ENCODE data around the gene XRN1. TPM values are rescaled to one million over a fixed set of nuclear protein-coding genes. Genes with fewer than 3 reads are reported as not detected.
A peak's percentile ranks its signal among the peaks of the same experiment; 100 is the strongest.

The XRN1 gene, protein sequence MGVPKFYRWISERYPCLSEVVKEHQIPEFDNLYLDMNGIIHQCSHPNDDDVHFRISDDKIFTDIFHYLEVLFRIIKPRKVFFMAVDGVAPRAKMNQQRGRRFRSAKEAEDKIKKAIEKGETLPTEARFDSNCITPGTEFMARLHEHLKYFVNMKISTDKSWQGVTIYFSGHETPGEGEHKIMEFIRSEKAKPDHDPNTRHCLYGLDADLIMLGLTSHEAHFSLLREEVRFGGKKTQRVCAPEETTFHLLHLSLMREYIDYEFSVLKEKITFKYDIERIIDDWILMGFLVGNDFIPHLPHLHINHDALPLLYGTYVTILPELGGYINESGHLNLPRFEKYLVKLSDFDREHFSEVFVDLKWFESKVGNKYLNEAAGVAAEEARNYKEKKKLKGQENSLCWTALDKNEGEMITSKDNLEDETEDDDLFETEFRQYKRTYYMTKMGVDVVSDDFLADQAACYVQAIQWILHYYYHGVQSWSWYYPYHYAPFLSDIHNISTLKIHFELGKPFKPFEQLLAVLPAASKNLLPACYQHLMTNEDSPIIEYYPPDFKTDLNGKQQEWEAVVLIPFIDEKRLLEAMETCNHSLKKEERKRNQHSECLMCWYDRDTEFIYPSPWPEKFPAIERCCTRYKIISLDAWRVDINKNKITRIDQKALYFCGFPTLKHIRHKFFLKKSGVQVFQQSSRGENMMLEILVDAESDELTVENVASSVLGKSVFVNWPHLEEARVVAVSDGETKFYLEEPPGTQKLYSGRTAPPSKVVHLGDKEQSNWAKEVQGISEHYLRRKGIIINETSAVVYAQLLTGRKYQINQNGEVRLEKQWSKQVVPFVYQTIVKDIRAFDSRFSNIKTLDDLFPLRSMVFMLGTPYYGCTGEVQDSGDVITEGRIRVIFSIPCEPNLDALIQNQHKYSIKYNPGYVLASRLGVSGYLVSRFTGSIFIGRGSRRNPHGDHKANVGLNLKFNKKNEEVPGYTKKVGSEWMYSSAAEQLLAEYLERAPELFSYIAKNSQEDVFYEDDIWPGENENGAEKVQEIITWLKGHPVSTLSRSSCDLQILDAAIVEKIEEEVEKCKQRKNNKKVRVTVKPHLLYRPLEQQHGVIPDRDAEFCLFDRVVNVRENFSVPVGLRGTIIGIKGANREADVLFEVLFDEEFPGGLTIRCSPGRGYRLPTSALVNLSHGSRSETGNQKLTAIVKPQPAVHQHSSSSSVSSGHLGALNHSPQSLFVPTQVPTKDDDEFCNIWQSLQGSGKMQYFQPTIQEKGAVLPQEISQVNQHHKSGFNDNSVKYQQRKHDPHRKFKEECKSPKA (N-terminal part only)
- total RNA-seq (10 to 100 TPM; 29.0 to 34.6 TPM), polyA plus RNA-seq (57.8 TPM)

DNA sequence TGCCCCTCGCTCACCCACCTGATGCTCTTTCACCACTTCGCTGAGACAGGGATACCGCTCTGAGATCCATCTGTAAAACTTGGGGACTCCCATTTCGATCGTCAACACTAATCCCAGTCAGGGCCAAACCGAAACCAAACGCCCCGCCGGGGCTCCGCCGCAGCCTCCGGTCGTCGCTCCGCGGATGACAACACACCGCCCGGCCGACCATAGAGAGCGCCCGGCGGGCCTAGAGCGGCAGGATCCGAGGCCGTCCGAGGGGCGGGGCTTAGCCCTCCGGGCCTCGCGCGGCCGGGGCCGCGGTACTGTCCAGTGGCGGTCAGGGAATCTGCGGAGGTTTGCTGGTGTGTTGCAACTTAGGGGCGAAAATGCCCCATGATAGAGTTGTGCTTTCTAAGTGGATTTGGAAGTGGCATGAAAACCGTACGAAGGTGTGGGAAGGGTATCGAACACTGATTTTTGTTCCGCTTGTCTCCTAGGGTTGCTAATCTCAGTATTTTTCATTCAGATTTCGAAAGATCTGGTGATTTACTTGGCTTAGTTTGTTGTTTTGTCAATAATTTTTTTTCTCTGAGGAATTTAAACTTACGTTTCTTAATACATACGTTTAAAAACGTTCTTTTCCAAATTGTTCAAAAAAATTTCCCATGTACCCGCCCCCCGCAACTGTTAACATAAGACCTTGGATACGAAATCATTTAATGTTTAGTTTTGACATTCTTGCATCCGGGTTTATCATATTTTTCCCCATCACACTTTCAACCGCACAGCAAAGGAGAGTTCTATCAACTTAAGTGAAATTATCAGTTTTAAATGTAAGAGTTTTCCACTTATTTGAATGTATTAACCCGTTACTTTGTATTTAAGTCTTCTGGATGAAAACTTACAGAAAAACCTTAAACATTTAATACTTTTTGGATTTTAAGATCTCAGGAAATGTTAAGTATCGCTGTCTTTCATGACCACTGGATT is at the start of gene XRN1:
Gene XRN1 (minus strand): TSS at position 186 of the 972 bp plus-strand sequence. CDS start 93 bp downstream, at position 93.
- Mint-ChIP-seq H3K4me3 (peak within 1 kb of the TSS; percentile 98 to 100 (median 99)), H3K36me3 (peaks cover 0 to 48% (median 6%) of the 10 kb centered on the region in 3 donors), H3K27ac (peak within 1 kb of the TSS; percentile 99 to 100 (median 100)), H3K4me1 (peaks cover 49 to 56% (median 51%) of the 10 kb centered on the region in 3 donors), H3K27me3 (no peaks in the 10 kb centered on the region), H3K9me3 (no peaks in the 10 kb centered on the region)
- POLR2A ChIA-PET: interaction anchor here (0.6 to 0.7 kb wide), 2 partner anchors 145 to 951 kb away, joined by 3 read pairs; no protein-coding TSS in a partner anchor
- Histone ChIP-seq H3K36me3 (ENCODE audit: insufficient read depth, low read length) (peaks cover 10% of the 10 kb centered on the region), H3K27me3 (ENCODE audit: insufficient read depth, low read length, poor library complexity, severe bottlenecking) (no peaks in the 10 kb centered on the region), H3K4me3 (ENCODE audit: low read length) (peak within 1 kb of the TSS; percentile 99), H3K9me3 (ENCODE audit: low read length) (no peaks in the 10 kb centered on the region), H3K4me1 (ENCODE audit: insufficient read depth, low read length) (peaks cover 46% of the 10 kb centered on the region), H3K27ac (ENCODE audit: low read depth, low read length) (peak within 1 kb of the TSS; percentile 100)
- CTCF ChIA-PET: no interaction called here
- DNase-seq: peak; percentile 90 to 96 (median 94)

DNA sequence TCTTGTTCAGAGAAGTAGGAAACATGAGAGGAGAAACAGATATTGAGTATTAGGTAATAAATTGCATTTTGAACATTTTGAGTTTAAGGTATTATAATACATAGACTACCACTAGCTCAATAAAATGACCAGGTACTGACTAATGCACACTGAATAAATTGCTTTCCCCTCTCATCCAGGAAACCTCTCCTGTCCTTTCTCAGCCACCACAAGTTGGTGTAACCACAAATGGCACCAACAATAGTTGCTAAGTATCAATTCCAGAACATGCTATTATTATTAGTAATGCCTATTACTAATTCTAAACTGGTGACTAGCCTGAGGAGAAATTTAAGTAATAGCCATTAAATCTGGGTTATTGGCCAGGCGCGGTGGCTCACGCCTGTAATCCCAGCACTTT is 47.3 kb upstream of the XRN1 start:
- no peak for DNase-seq
- Mint-ChIP-seq H3K4me1 (no peaks in the 10 kb centered on the region), H3K27me3 (no peaks in the 10 kb centered on the region), H3K4me3 (no peak overlapping the region), H3K36me3 (peaks cover 30 to 83% (median 39%) of the 10 kb centered on the region in 3 donors), H3K9me3 (no peaks in the 10 kb centered on the region), H3K27ac (no peak overlapping the region)
- H3K4me1 ChIP-seq (ENCODE audit: insufficient read depth, low read length): no peaks in the 10 kb centered on the region
- H3K36me3 ChIP-seq (ENCODE audit: insufficient read depth, low read length): peaks cover 33% of the 10 kb centered on the region
- H3K4me3 ChIP-seq (ENCODE audit: low read length): no peak overlapping the region
- POLR2A ChIA-PET: no interaction called here
- H3K27me3 ChIP-seq (ENCODE audit: insufficient read depth, low read length, poor library complexity, severe bottlenecking): no peaks in the 10 kb centered on the region
- no peak overlapping the region for H3K27ac ChIP-seq (ENCODE audit: low read depth, low read length)
- H3K9me3 ChIP-seq (ENCODE audit: low read length): no peaks in the 10 kb centered on the region
- CTCF ChIA-PET: interaction anchor here (1.8 kb wide), 1 partner anchor 757 kb away, joined by 3 read pairs; the partner anchor contains the start of gene RNF7

DNA sequence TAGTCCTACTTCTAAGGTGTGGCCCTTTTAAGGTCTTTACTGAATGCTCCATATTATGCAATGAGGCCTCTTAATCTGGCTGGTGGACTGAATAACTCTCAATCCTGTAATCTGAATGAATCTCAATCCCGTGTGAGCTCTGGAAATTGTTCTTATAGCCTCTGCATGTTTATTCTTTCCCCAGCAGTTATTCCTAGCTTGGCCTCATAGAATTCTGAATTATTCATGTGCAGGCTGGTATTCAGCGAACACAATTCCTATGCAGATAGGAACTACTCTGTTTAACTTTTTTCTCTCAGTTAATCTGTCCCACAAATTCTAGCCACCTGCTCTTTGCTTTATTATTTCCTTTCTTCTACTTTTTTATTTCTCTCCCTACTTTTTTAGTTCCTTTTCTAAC is 44.3 kb upstream of the XRN1 start:
- Histone ChIP-seq H3K4me1 (ENCODE audit: insufficient read depth, low read length) (no peaks in the 10 kb centered on the region), H3K27ac (ENCODE audit: low read depth, low read length) (no peak overlapping the region), H3K4me3 (ENCODE audit: low read length) (no peak overlapping the region), H3K36me3 (ENCODE audit: insufficient read depth, low read length) (peaks cover 30% of the 10 kb centered on the region), H3K9me3 (ENCODE audit: low read length) (no peaks in the 10 kb centered on the region), H3K27me3 (ENCODE audit: insufficient read depth, low read length, poor library complexity, severe bottlenecking) (no peaks in the 10 kb centered on the region)
- Mint-ChIP-seq H3K4me1 (no peaks in the 10 kb centered on the region), H3K4me3 (no peak overlapping the region), H3K9me3 (no peaks in the 10 kb centered on the region), H3K36me3 (peaks cover 44 to 88% (median 45%) of the 10 kb centered on the region in 3 donors), H3K27me3 (no peaks in the 10 kb centered on the region), H3K27ac (peak overlapping the region in 2 of 8 donors; percentile 13 to 29)
- POLR2A ChIA-PET: no interaction called here
- CTCF ChIA-PET: no interaction called here
- no peak for DNase-seq

DNA sequence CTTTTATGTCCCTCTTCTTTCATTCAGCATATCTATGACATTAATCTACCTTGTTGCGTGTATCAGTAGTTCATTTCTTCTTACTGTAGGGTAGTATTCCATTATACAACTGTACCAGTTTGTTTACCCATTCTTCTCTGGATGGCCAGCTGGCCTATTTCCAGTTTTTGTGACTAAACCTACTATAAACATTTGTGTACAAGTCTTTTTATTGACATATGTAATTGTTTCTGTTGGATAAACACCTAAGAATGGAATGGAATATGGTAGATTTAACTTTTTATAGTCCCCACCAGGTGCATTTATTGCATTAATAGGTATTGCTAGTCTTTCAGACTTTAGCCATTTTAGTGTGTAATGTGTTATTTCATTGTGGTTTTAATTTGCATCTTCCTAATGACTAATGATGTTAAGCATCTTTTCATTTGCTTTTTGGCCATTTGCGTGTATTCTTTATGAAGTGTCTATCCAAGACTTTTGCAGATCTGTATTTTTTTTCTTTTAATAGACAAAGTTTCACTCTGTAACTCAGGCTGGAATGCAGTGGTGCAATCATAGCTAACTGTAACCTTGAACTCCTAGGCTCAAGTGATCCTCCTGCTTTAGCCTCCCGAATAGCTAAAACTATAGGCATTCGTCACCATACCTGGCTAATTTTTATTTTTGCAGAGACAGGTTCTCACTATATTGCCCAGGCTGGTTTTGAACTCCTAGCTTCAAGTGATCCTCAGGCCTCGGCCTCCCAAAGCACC is 41.9 kb upstream of the XRN1 start:
- Histone ChIP-seq H3K27me3 (ENCODE audit: insufficient read depth, low read length, poor library complexity, severe bottlenecking) (no peaks in the 10 kb centered on the region), H3K4me1 (ENCODE audit: insufficient read depth, low read length) (no peaks in the 10 kb centered on the region), H3K27ac (ENCODE audit: low read depth, low read length) (no peak overlapping the region), H3K4me3 (ENCODE audit: low read length) (no peak overlapping the region), H3K9me3 (ENCODE audit: low read length) (no peaks in the 10 kb centered on the region), H3K36me3 (ENCODE audit: insufficient read depth, low read length) (peaks cover 34% of the 10 kb centered on the region)
- no peaks in the 10 kb centered on the region for H3K4me1 Mint-ChIP-seq
- peaks cover 47 to 86% (median 50%) of the 10 kb centered on the region in 3 donors for H3K36me3 Mint-ChIP-seq
- H3K9me3 Mint-ChIP-seq: no peaks in the 10 kb centered on the region
- no peak overlapping the region for H3K4me3 Mint-ChIP-seq
- CTCF ChIA-PET: no interaction called here
- POLR2A ChIA-PET: no interaction called here
- H3K27me3 Mint-ChIP-seq: no peaks in the 10 kb centered on the region
- DNase-seq: no peak
- no peak overlapping the region for H3K27ac Mint-ChIP-seq

DNA sequence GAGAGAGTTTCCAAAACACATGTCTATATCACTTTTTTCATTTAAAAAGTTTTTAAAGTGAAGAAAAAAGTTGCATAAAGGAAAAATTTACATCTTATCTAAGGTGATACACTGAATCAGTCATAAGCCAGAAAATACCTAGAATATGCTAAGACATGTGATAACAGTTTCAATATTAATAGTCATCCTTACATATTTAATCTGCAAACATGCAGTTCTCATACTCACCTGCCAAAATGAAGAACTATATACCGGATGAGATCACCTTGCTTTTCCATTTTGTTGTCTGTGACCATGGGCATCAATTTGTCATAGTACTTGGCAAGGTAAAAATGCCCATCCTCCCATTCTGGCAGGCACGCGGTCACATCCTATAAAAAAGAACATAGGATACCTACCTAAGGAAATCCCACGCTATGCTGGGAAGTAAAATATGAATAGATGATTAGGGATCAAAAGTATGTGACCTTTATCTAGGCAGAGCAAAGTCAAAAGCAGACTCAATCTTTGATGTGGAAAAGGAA is 37.1 kb upstream of the XRN1 start:
- POLR2A ChIA-PET: no interaction called here
- no peak overlapping the region for H3K4me3 ChIP-seq (ENCODE audit: low read length)
- no peaks in the 10 kb centered on the region for H3K27me3 ChIP-seq (ENCODE audit: insufficient read depth, low read length, poor library complexity, severe bottlenecking)
- H3K36me3 ChIP-seq (ENCODE audit: insufficient read depth, low read length): peaks cover 29% of the 10 kb centered on the region
- no peak for DNase-seq
- CTCF ChIA-PET: no interaction called here
- peaks cover 0 to 8% (median 6%) of the 10 kb centered on the region in 5 donors for H3K9me3 Mint-ChIP-seq
- no peaks in the 10 kb centered on the region for H3K4me1 ChIP-seq (ENCODE audit: insufficient read depth, low read length)
- no peak overlapping the region for H3K27ac Mint-ChIP-seq
- peaks cover 5% of the 10 kb centered on the region for H3K9me3 ChIP-seq (ENCODE audit: low read length)
- no peaks in the 10 kb centered on the region for H3K27me3 Mint-ChIP-seq
- H3K27ac ChIP-seq (ENCODE audit: low read depth, low read length): no peak overlapping the region
- no peak overlapping the region for H3K4me3 Mint-ChIP-seq
- no peaks in the 10 kb centered on the region for H3K4me1 Mint-ChIP-seq
- peaks cover 55 to 82% (median 57%) of the 10 kb centered on the region in 3 donors for H3K36me3 Mint-ChIP-seq

DNA sequence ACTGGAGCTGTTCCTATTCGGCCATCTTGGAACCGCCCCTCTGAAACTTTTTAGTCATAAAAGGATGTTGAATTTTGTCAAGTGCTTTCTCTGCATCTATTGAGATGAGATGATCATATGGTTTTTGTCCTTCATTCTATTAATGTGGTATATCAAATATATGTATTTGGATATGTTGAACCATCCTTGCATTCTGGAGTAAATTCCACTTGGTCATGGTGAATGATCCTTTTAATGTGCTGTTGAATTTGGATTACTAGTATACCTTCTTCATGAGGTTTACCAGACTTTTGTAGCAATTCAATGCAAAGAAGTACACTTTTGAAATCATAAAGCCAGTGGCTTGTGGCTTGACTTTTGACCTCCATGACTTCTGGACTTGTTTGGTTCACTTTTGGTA is 33.4 kb upstream of the XRN1 start:
- H3K27me3 Mint-ChIP-seq: no peaks in the 10 kb centered on the region
- ChIA-PET CTCF (no interaction called here), POLR2A (no interaction called here)
- Histone ChIP-seq H3K9me3 (ENCODE audit: low read length) (peaks cover 5% of the 10 kb centered on the region), H3K36me3 (ENCODE audit: insufficient read depth, low read length) (peaks cover 22% of the 10 kb centered on the region), H3K4me1 (ENCODE audit: insufficient read depth, low read length) (no peaks in the 10 kb centered on the region), H3K27me3 (ENCODE audit: insufficient read depth, low read length, poor library complexity, severe bottlenecking) (no peaks in the 10 kb centered on the region), H3K27ac (ENCODE audit: low read depth, low read length) (no peak overlapping the region), H3K4me3 (ENCODE audit: low read length) (no peak overlapping the region)
- peaks cover 0 to 14% (median 10%) of the 10 kb centered on the region in 5 donors for H3K9me3 Mint-ChIP-seq
- no peaks in the 10 kb centered on the region for H3K4me1 Mint-ChIP-seq
- H3K36me3 Mint-ChIP-seq: peaks cover 37 to 55% (median 48%) of the 10 kb centered on the region in 3 donors
- no peak for DNase-seq
- H3K4me3 Mint-ChIP-seq: no peak overlapping the region
- peak overlapping the region in 1 of 8 donors; percentile 41 for H3K27ac Mint-ChIP-seq
